Measurements from ENCODE around the gene SLC12A8. TPM values are rescaled to one million over a fixed set of nuclear protein-coding genes. Genes with fewer than 3 reads are reported as not detected.

SLC12A8 gene
- total and polyA plus RNA-seq, 2 experiments from 2014 or later = 3.4 to 7.8 TPM

GRCh38 chr3:125121246-125122010 is 91.1 kb downstream of the SLC12A8 start:
- H3K36me3 ChIP-seq (ENCODE audit: low read depth) = no peaks in the 10 kb centered on the region
- DNase-seq = no peak
- peaks cover 43% of the 10 kb centered on the region for H3K4me1 ChIP-seq (ENCODE audit: insufficient read depth)
- TF ChIP-seq EZH2 (IDR thresholded peaks at IDR 0.05; ENCODE audit: insufficient read depth, poor library complexity, severe bottlenecking) = no peak
- no peak for TF ChIP-seq EZH2phosphoT487 (IDR thresholded peaks at IDR 0.05; ENCODE audit: insufficient read depth, low read depth)
- no peaks in the 10 kb centered on the region for H3K9me2 ChIP-seq (ENCODE audit: insufficient read depth)
- WGBS, 2 experiments (ENCODE audit: low coverage in 1 of 2, low lambda C conversion rate in 2 of 2, missing lambda C conversion rate in 2 of 2) = 91 to 93% methylated on average over 8 of the region's 8 CpGs
- no peaks in the 10 kb centered on the region for H3K27me3 ChIP-seq (replicated peaks; ENCODE audit: insufficient read depth)
- H3K4me2 ChIP-seq (ENCODE audit: unreplicated experiment) = no peak overlapping the region
- no peaks in the 10 kb centered on the region for H3K9me3 ChIP-seq (ENCODE audit: low read depth)
- H3K27ac ChIP-seq = no peak overlapping the region
- H3F3A ChIP-seq (ENCODE audit: insufficient read depth) = peaks cover 33% of the 10 kb centered on the region
- H2AFZ ChIP-seq = 0 out of 2 replicates have a peak overlapping the region, but pooled peaks have one; percentile 41
- no peaks in the 10 kb centered on the region for H4K20me1 ChIP-seq (ENCODE audit: insufficient read depth)
- in situ Hi-C loops (cut with MboI) = no loop called here
- no peaks in the 10 kb centered on the region for H3K79me2 ChIP-seq (ENCODE audit: insufficient read depth)
- no peak overlapping the region for H3K4me3 ChIP-seq
- H3K9ac ChIP-seq = no peak overlapping the region

- WGBS, 2 experiments (ENCODE audit: low coverage in 1 of 2, low lambda C conversion rate in 2 of 2, missing lambda C conversion rate in 2 of 2) = 40 to 41% methylated on average over 18 to 20 of the region's 20 CpGs
- H3K4me2 ChIP-seq (ENCODE audit: unreplicated experiment) = no peak overlapping the region
- H3K27ac ChIP-seq = no peak overlapping the region
These were observed 92.0 kb downstream of the SLC12A8 start for GRCh38 chr3:125120379-125121122.

GRCh38 chr3:125119752-125120378 is 92.7 kb downstream of the SLC12A8 start:
- TF ChIP-seq EZH2 (IDR thresholded peaks at IDR 0.05; ENCODE audit: insufficient read depth, poor library complexity, severe bottlenecking) = no peak
- no peak for TF ChIP-seq EZH2phosphoT487 (IDR thresholded peaks at IDR 0.05; ENCODE audit: insufficient read depth, low read depth)
- H3K27ac ChIP-seq = no peak overlapping the region
- no peak overlapping the region for H3K9ac ChIP-seq
- WGBS, 2 experiments (ENCODE audit: low coverage in 1 of 2, low lambda C conversion rate in 2 of 2, missing lambda C conversion rate in 2 of 2) = 53 to 54% methylated on average over 10 to 11 of the region's 11 CpGs
- H3K9me2 ChIP-seq (ENCODE audit: insufficient read depth) = no peaks in the 10 kb centered on the region
- peaks cover 43% of the 10 kb centered on the region for H3K4me1 ChIP-seq (ENCODE audit: insufficient read depth)
- peaks cover 28% of the 10 kb centered on the region for H3F3A ChIP-seq (ENCODE audit: insufficient read depth)
- no peak overlapping the region for H3K4me2 ChIP-seq (ENCODE audit: unreplicated experiment)
- H3K9me3 ChIP-seq (ENCODE audit: low read depth) = no peaks in the 10 kb centered on the region
- in situ Hi-C loops (cut with MboI) = no loop called here
- no peaks in the 10 kb centered on the region for H3K36me3 ChIP-seq (ENCODE audit: low read depth)
- no peak overlapping the region for H3K4me3 ChIP-seq
- no peak for DNase-seq
- no peaks in the 10 kb centered on the region for H3K27me3 ChIP-seq (replicated peaks; ENCODE audit: insufficient read depth)
- no peaks in the 10 kb centered on the region for H4K20me1 ChIP-seq (ENCODE audit: insufficient read depth)
- H2AFZ ChIP-seq = peak overlapping the region; percentile 41; the same call in 1 of the 2 replicates
- H3K79me2 ChIP-seq (ENCODE audit: insufficient read depth) = no peaks in the 10 kb centered on the region

More at GRCh38 chr3:125120379-125121122, 92.0 kb downstream of the SLC12A8 start:
- H3K4me3 ChIP-seq = no peak overlapping the region
- H3K9me2 ChIP-seq (ENCODE audit: insufficient read depth) = no peaks in the 10 kb centered on the region
- DNase-seq = peak; percentile 36
- H4K20me1 ChIP-seq (ENCODE audit: insufficient read depth) = no peaks in the 10 kb centered on the region
- H3K9me3 ChIP-seq (ENCODE audit: low read depth) = no peaks in the 10 kb centered on the region
- H3K9ac ChIP-seq = 0 out of 2 replicates have a peak overlapping the region, but pooled peaks have one; percentile 16
- H3K4me1 ChIP-seq (ENCODE audit: insufficient read depth) = peaks cover 43% of the 10 kb centered on the region
- H3K27me3 ChIP-seq (replicated peaks; ENCODE audit: insufficient read depth) = no peaks in the 10 kb centered on the region
- peak overlapping the region; percentile 41; the same call in 1 of the 2 replicates for H2AFZ ChIP-seq
- H3K36me3 ChIP-seq (ENCODE audit: low read depth) = no peaks in the 10 kb centered on the region
- in situ Hi-C loops (cut with MboI) = no loop called here
- TF ChIP-seq EZH2 (IDR thresholded peaks at IDR 0.05; ENCODE audit: insufficient read depth, poor library complexity, severe bottlenecking) = no peak
- TF ChIP-seq EZH2phosphoT487 (IDR thresholded peaks at IDR 0.05; ENCODE audit: insufficient read depth, low read depth) = no peak
- no peaks in the 10 kb centered on the region for H3K79me2 ChIP-seq (ENCODE audit: insufficient read depth)
- H3F3A ChIP-seq (ENCODE audit: insufficient read depth) = peaks cover 35% of the 10 kb centered on the region

GRCh38 chr3:125118600-125118999 is 93.9 kb downstream of the SLC12A8 start:
- Histone ChIP-seq H3K36me3 (ENCODE audit: low read depth) (no peaks in the 10 kb centered on the region), H2AFZ (no peak overlapping the region), H3K79me2 (ENCODE audit: insufficient read depth) (no peaks in the 10 kb centered on the region), H3K9ac (no peak overlapping the region), H3K9me3 (ENCODE audit: low read depth) (no peaks in the 10 kb centered on the region), H3K27ac (no peak overlapping the region), H3K27me3 (replicated peaks; ENCODE audit: insufficient read depth) (no peaks in the 10 kb centered on the region), H3K4me1 (ENCODE audit: insufficient read depth) (peaks cover 32% of the 10 kb centered on the region), H3F3A (ENCODE audit: insufficient read depth) (peaks cover 16% of the 10 kb centered on the region), H4K20me1 (ENCODE audit: insufficient read depth) (no peaks in the 10 kb centered on the region), H3K9me2 (ENCODE audit: insufficient read depth) (no peaks in the 10 kb centered on the region), H3K4me2 (ENCODE audit: unreplicated experiment) (no peak overlapping the region), H3K4me3 (no peak overlapping the region)
- no peak for DNase-seq
- TF ChIP-seq EZH2 (IDR thresholded peaks at IDR 0.05; ENCODE audit: insufficient read depth, poor library complexity, severe bottlenecking) (no peak), EZH2phosphoT487 (IDR thresholded peaks at IDR 0.05; ENCODE audit: insufficient read depth, low read depth) (no peak)
- 96 to 97% methylated on average over 8 of the region's 8 CpGs for WGBS, 2 experiments (ENCODE audit: low coverage in 1 of 2, low lambda C conversion rate in 2 of 2, missing lambda C conversion rate in 2 of 2)
- in situ Hi-C loops (cut with MboI) = no loop called here

Measured in GM23248 (cell line).